ENCODE measurements around the gene OTOG. TPM values are rescaled to one million over a fixed set of nuclear protein-coding genes. Genes with fewer than 3 reads are reported as not detected.
A peak's percentile ranks its signal among the peaks of the same experiment; 100 is the strongest.

OTOG gene
- total and polyA plus RNA-seq, 2 of the 8 experiments (the other 6 are each of a cell fraction or from before 2014, with no cell fraction given), result 0.41 to 1.5 TPM

- no peaks in the 10 kb centered on the region for H3K36me3 ChIP-seq (ENCODE audit: control insufficient read depth in 2 of 4, insufficient read depth in 4 of 4, low read length in 3 of 4)
- WGBS, 2 experiments (ENCODE audit: extremely low coverage in 1 of 2, insufficient coverage in 1 of 2, insufficient read length in 1 of 2, insufficient replicate concordance in 2 of 2, low coverage in 1 of 2, low lambda C conversion rate in 2 of 2, missing lambda C conversion rate in 1 of 2), result 81% methylated on average over 5 of the region's 5 CpGs; no CpG with 5 or more reads in 1 of the 2 experiments
- CTCF ChIA-PET (ENCODE audit: partially characterized antibody), result interaction anchor here (2.5 to 12.8 kb wide), 3 partner anchors 37 to 138 kb away, joined by 5 to 165 read pairs (median 66); partner anchors contain the start of genes KCNC1 and MYOD1
- H3K9ac ChIP-seq (replicated peaks in 1 of 4; ENCODE audit: extremely low read depth in 1 of 4, low read depth in 3 of 4, low read length in 3 of 4), result no peak overlapping the region
- DNase-seq (ENCODE audit: low read depth in 1 of 2, low spot score in 2 of 2) (peak in 1 of 2 experiments; percentile 24), FAIRE-seq (no peak)
- no peak overlapping the region for H2BK12ac ChIP-seq (ENCODE audit: low read depth, low read length)
- H2BK15ac ChIP-seq (ENCODE audit: low read length), result no peak overlapping the region
- H3K4me1 ChIP-seq (replicated peaks in 1 of 4; ENCODE audit: control insufficient read depth in 3 of 4, insufficient read depth in 4 of 4, low read length in 3 of 4), result no peaks in the 10 kb centered on the region
- no peak overlapping the region for H2BK120ac ChIP-seq (replicated peaks; ENCODE audit: low read depth, low read length)
- no peak overlapping the region for H3K56ac ChIP-seq (replicated peaks; ENCODE audit: insufficient read length, low read depth, low read length)
- no peak overlapping the region for H4K5ac ChIP-seq (ENCODE audit: insufficient read length, low read depth, low read length)
- H4K91ac ChIP-seq (replicated peaks; ENCODE audit: insufficient read length, low read length), result no peak overlapping the region
- no peak overlapping the region for H3K4me3 ChIP-seq (ENCODE audit: extremely low read depth in 1 of 4, insufficient read depth in 2 of 4, low read depth in 3 of 4, low read length in 4 of 4)
- no peaks in the 10 kb centered on the region for H4K20me1 ChIP-seq (replicated peaks in 1 of 2; ENCODE audit: control insufficient read depth in 1 of 2, insufficient read depth in 2 of 2, low read length in 2 of 2)
- H2BK5ac ChIP-seq (ENCODE audit: low read depth, low read length), result no peak overlapping the region
- no peaks in the 10 kb centered on the region for H3K23me2 ChIP-seq (ENCODE audit: low read depth, low read length)
- H3K23ac ChIP-seq (ENCODE audit: insufficient read length), result no peak overlapping the region
- H2AK5ac ChIP-seq (ENCODE audit: low read depth, low read length), result no peak overlapping the region
- H4K8ac ChIP-seq (ENCODE audit: extremely low read depth, insufficient read depth, low read length), result no peak overlapping the region
- H3K27ac ChIP-seq (ENCODE audit: low read depth, low read length), result no peak overlapping the region
- no peak overlapping the region for H3K14ac ChIP-seq (ENCODE audit: insufficient read length)
- 0 out of 4 replicates have a peak, but pooled peaks cover 0 to 6% of the 10 kb centered on the region in 2 experiments for H3K9me3 ChIP-seq (ENCODE audit: insufficient read depth in 2 of 2, low read depth in 1 of 2, low read length in 1 of 2)
- no peak overlapping the region for H2BK20ac ChIP-seq (ENCODE audit: low read length)
- no peak overlapping the region for H3K18ac ChIP-seq (ENCODE audit: extremely low read depth, low read length)
- H2AFZ ChIP-seq (ENCODE audit: low read length), result no peak overlapping the region
- H3K27me3 ChIP-seq (replicated peaks in 1 of 4; ENCODE audit: control insufficient read depth in 3 of 4, extremely low read depth in 1 of 4, insufficient read depth in 3 of 4, low read length in 3 of 4), result peaks cover 0 to 2% (median under 1%) of the 10 kb centered on the region in 4 experiments; a peak in 1 of 7 replicates
- no peak overlapping the region for H3K4me2 ChIP-seq (ENCODE audit: insufficient read depth in 1 of 2, low read depth in 2 of 2, low read length in 2 of 2)
- H3K4ac ChIP-seq (replicated peaks; ENCODE audit: insufficient read length, low read depth, low read length), result no peak overlapping the region
- POLR2A ChIA-PET (ENCODE audit: partially characterized antibody), result no interaction called here
- no peaks in the 10 kb centered on the region for H3K79me1 ChIP-seq (ENCODE audit: low read depth, low read length)
- H3K79me2 ChIP-seq (ENCODE audit: control insufficient read depth in 1 of 2, insufficient read depth in 2 of 2, low read length in 2 of 2), result no peaks in the 10 kb centered on the region
- TF ChIP-seq EZH2 (IDR thresholded peaks at IDR 0.05; ENCODE audit: low read depth, low read length, severe bottlenecking) (no peak), SIN3A (conservative IDR thresholded peaks at IDR 0.05 in 1 of 2, IDR thresholded peaks at IDR 0.05 in 1 of 2; ENCODE audit: low read depth in 1 of 2, low read length in 2 of 2) (no peak), NRF1 (IDR thresholded peaks at IDR 0.05; ENCODE audit: low read depth, low read length) (no peak), RFX5 (IDR thresholded peaks at IDR 0.05; ENCODE audit: borderline replicate concordance, low read depth, low read length) (no peak), CBX8 (IDR thresholded peaks at IDR 0.05; ENCODE audit: borderline replicate concordance, low read depth, low read length) (no peak), NANOG (IDR thresholded peaks at IDR 0.05; ENCODE audit: insufficient read depth, low read depth, low read length, poor library complexity, severe bottlenecking) (no peak), RXRA (IDR thresholded peaks at IDR 0.05; ENCODE audit: insufficient read depth, low read depth, low read length) (no peak), USF2 (IDR thresholded peaks at IDR 0.05; ENCODE audit: low read length) (no peak)
Observed at GRCh38 chr11:17594686-17595192, 47.7 kb downstream of the OTOG start.
